NCI-H460 (cell line): Measurements from ENCODE around the gene ZNF239. TPM values are rescaled to one million over a fixed set of nuclear protein-coding genes. Genes with fewer than 3 reads are reported as not detected.
A peak's percentile ranks its signal among the peaks of the same experiment; 100 is the strongest.
"Not testable (repeated sequence)": the region's sequence is repeated elsewhere in the genome, so short reads cannot be mapped to it uniquely, and the experiment has no call there.

Experiments
- DNase-seq: peaks from one replicate; pipeline ENCODE4 v3.0.0-alpha.2; 2016; ENCODE audit warnings: low read depth; ENCODE audit errors: extremely low read depth
- polyA plus RNA-seq: library from polyadenylated mRNA; depleted of rRNA; stranded (reverse); fragments of >200 nt; gene quantifications from 2 replicates; pipeline ENCODE4 v1.2.3, GENCODE V29; 2014; cell fraction: nucleus; rRNA removed
- total RNA-seq: library from RNA; depleted of rRNA; stranded (reverse); fragments of >200 nt; shearing (Covaris generic); gene quantifications from 2 replicates; pipeline ENCODE4 v1.2.3, GENCODE V29; 2014; rRNA removed

Gene ZNF239
- 11.3 and 11.5 TPM in 2 replicates for total RNA-seq
- 7.3 and 10.5 TPM in 2 replicates for polyA plus RNA-seq

- peak; percentile 65 for DNase-seq
Observed at GRCh38 chr10:43574001-43574892, at the start of gene ZNF239. Gene ZNF239, minus strand, starts transcription at chr10:43574616. Its CDS starts 16,537 bp downstream, at chr10:43558079.

GRCh38 chr10:43623351-43623750, 48.9 kb upstream of the ZNF239 start:
- no peak for DNase-seq

GRCh38 chr10:43622038-43622437, 47.6 kb upstream of the ZNF239 start:
- DNase-seq: no peak

GRCh38 chr10:43619368-43619767, 45.0 kb upstream of the ZNF239 start:
- DNase-seq: no peak

- no peak for DNase-seq
Observed at GRCh38 chr10:43616697-43617370, 42.4 kb upstream of the ZNF239 start.

GRCh38 chr10:43610636-43611035, 36.2 kb upstream of the ZNF239 start:
- DNase-seq: no peak

- DNase-seq: no peak
Observed at GRCh38 chr10:43607199-43607573, 32.8 kb upstream of the ZNF239 start.

GRCh38 chr10:43606323-43607198, 32.1 kb upstream of the ZNF239 start, which contains the start of gene ZNF485:
Gene ZNF485, plus strand, starts transcription at chr10:43606438. Its CDS starts 613 bp downstream, at chr10:43607051.
- DNase-seq: peak; percentile 49

GRCh38 chr10:43605850-43606322, 31.5 kb upstream of the ZNF239 start:
- DNase-seq: no peak

GRCh38 chr10:43601576-43601975, 27.2 kb upstream of the ZNF239 start:
- DNase-seq: not testable (repeated sequence)

GRCh38 chr10:43599333-43599732, 24.9 kb upstream of the ZNF239 start:
- DNase-seq: no peak

- no peak for DNase-seq
Observed at GRCh38 chr10:43598446-43598845, 24.0 kb upstream of the ZNF239 start.

GRCh38 chr10:43596546-43596945, 22.1 kb upstream of the ZNF239 start:
- no peak for DNase-seq

GRCh38 chr10:43595739-43596298, 21.4 kb upstream of the ZNF239 start:
- DNase-seq: no peak

GRCh38 chr10:43594944-43595589, 20.7 kb upstream of the ZNF239 start:
- DNase-seq: no peak

- DNase-seq: no peak
Observed at GRCh38 chr10:43591303-43591904, 17.0 kb upstream of the ZNF239 start.

GRCh38 chr10:43586730-43587115, 12.3 kb upstream of the ZNF239 start:
- not testable (repeated sequence) for DNase-seq

- DNase-seq: no peak
Observed at GRCh38 chr10:43585981-43586729, 11.7 kb upstream of the ZNF239 start.

GRCh38 chr10:43585046-43585445, 10.6 kb upstream of the ZNF239 start:
- DNase-seq: no peak
